ENCODE results near the gene HCFC1. TPM values are rescaled to one million over a fixed set of nuclear protein-coding genes. Genes with fewer than 3 reads are reported as not detected.

Gene HCFC1
- total RNA-seq, 4 donors from 2014 or later, result 21.5 to 41.5 (median 30.8) TPM

DNA sequence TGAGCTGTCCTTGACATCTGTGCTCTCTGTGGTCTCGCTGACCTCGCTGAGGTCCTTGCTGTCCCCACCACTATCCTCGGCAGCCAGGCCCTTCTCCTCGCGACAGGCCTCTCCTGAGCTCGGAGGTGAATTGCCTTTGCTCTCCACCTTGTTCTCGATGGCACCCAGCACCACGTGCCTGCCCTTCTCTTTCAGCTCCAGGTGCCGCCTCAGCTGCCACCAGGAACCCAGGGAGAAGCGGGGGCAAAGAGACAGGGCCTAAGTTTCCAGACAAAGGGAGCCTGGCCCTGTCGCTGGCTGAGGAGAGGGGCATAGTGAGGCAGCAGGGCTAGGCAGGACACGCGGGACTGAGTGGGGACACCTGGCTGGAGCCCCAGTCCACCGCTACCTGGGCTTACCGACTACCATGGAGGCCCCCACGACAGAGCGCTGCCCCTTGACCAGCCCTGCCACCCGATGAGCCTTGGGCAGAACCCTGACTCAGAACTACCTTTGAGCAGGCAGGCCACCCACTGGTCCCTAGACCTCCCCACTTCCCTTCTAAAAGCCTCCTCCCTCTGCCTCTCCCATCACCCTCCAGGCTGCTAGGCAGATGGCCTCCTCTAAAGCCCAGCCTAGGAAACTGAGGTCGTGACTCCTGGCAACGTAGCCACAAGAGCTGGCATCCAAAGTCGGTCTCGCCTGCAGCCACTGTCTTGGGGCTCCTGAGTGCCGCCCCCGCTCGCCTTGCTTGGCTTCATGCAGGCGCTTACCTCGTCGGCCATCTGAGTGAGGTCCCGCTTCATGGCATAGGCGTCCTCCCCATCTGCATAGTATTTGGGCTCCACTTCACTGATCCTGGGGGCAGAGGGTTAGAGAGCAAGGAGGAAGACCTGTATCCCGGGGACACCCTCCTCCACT lies 41.4 kb downstream of the HCFC1 start:
- DNase-seq (ENCODE audit: low spot score) (no peak), ATAC-seq (ENCODE audit: low FRiP score) (no peak)
- TF ChIP-seq, protein P1, sequence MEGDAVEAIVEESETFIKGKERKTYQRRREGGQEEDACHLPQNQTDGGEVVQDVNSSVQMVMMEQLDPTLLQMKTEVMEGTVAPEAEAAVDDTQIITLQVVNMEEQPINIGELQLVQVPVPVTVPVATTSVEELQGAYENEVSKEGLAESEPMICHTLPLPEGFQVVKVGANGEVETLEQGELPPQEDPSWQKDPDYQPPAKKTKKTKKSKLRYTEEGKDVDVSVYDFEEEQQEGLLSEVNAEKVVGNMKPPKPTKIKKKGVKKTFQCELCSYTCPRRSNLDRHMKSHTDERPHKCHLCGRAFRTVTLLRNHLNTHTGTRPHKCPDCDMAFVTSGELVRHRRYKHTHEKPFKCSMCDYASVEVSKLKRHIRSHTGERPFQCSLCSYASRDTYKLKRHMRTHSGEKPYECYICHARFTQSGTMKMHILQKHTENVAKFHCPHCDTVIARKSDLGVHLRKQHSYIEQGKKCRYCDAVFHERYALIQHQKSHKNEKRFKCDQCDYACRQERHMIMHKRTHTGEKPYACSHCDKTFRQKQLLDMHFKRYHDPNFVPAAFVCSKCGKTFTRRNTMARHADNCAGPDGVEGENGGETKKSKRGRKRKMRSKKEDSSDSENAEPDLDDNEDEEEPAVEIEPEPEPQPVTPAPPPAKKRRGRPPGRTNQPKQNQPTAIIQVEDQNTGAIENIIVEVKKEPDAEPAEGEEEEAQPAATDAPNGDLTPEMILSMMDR (IDR thresholded peaks at IDR 0.05), result no peak

DNA sequence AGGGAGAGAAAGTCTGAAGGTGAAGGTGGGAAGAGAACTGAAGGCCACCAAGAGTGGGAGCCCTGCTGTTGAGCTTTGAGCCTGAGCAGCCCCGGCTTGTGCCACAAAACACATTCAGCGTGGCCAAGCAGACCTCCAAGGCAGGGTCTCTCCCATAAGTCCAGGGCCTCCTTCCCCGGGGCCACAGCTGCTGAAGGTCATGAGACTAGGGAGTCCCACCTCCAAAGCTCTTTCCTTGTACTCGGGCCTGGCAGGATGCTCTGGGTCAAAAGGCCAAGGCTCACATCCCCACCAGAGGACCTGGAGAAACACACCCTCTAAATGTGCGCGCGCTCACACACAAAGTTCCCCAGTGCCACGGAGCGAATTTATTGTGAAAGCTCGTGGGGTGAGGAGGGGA lies 42.0 kb downstream of the HCFC1 start:
- no peak for DNase-seq (ENCODE audit: low spot score)

DNA sequence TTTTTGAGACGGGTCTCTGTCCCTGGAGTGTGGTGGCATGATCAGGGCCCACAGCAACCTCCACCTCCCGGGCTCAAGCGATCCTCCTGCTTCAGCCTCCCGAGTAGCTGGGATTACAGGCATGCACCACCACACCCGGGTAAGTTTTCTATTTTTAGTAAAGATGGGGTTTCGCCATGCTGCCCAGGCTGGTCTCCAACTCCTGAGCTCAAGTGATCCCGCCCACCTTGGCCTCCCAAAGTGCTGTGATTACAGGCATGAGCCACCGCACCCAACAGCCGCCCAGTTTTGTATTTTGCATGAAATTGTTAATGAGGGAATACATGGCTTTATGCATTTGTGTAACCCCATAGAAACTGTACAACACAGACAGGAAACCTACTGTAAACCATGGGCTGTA lies 42.8 kb downstream of the HCFC1 start:
- DNase-seq (ENCODE audit: low spot score) (no peak), ATAC-seq (ENCODE audit: low FRiP score) (no peak)
- TF ChIP-seq, protein P1 (IDR thresholded peaks at IDR 0.05), result no peak

More for the DNA sequence above, 42.0 kb downstream of the HCFC1 start:
- TF ChIP-seq, protein P1 (IDR thresholded peaks at IDR 0.05), result no peak
- no peak for ATAC-seq (ENCODE audit: low FRiP score)

DNA sequence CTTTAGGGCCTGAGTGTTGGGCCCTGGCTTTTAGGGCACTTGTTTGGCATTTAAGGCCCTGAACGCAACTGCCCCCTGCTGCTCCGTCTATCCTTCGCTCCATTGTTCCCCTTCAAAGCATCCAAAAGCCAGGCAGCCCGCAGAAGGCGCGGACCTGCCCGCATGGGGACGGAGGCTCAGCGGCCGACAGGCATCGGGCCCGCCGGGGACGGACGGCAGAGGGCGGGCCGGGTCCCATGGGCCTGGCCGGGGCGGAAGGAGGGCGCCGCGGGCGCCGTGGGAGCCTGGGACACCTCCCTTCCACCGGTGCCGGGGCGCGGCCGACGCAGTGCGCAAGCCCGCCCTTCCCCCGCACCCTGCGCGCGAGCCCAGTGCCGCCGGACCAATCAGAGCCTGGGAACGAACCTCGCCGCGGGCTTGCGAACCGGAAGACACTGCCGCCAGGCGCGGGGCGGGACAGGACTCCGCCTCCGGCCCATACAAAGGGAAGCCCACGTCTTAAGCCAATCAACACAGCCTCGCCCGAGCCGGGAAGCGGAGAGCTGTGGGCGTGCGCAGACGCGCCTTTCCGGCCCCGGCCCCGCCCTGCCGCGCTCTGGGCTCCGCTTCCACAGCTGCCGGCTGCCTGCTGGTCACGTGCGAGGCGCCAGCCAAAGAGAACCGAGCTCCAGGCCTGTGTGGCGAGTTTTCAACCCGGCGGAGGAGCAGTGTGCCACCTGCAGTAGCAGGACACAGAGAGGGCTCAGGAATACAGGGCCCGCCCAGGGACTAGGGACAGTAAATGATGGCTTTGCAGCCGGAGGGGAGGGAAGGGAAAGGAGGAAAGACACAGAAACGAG lies 43.5 kb downstream of the HCFC1 start:
- TF ChIP-seq, protein P1 (IDR thresholded peaks at IDR 0.05), result no peak
- ATAC-seq (ENCODE audit: low FRiP score), result peak; percentile 96
- peak; percentile 72 for DNase-seq (ENCODE audit: low spot score)

DNA sequence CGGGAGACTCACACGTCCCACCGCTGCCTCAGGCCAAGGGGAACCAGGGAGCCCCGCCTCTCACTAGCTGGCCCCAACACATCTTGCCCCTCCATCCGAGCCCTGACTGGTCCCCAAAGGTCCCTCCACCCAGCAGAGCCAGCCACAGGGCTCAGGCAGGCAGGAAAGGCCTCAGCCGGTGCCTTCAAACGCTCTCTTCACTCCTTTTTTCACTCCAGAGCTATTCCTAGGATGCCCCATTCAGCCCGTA lies 44.0 kb downstream of the HCFC1 start:
- TF ChIP-seq, protein P1 (IDR thresholded peaks at IDR 0.05), result no peak
- no peak for DNase-seq (ENCODE audit: low spot score)
- ATAC-seq (ENCODE audit: low FRiP score), result no peak

DNA sequence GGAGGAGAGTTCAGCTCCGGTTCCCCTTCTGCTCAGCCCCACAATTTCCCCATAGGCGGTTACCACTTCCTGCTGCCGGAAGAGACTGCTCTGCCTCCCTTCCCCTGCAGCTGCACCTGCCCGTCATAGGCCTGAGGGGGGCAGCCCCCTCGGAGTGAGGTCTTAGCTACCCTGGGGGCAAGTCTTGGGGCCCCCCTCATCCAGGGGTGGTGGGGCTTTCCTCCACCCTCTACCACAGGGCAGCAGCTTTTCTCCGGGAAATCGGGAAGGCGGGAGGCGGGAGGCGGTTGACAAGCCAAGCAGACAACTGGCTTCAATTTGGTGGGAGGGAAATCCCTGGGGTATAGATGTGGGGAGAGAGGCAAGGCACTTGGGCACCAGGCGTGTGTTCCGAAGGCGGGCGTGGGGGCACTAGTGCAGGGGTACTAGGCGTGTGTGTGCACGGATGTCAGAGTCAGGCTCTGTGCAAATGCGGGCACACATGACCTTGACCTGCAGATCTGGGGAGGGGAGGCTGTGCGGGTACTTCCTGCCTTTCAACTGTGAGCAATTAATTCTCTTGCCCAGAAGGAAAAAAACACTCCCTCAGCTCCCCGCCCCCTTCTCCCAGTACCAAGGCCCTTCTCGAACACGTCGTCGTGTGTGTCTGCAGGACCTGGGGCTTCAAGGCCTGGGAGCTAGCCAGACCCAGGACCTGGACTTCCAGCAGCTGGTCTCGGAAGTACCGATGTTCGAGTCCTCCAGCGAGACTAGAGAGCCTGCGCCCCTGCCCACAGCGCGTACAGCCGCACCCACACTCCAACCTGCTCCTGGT lies 44.6 kb downstream of the HCFC1 start:
- ATAC-seq (ENCODE audit: low FRiP score) (no peak), DNase-seq (ENCODE audit: low spot score) (no peak)
- TF ChIP-seq, protein P1 (IDR thresholded peaks at IDR 0.05), result no peak

All from omental fat pad (tissue), 4 donors.